HL-60/S4 treated with phorbol 12-myristate 13-acetate at 8.2 ng/mL for 4 days and 3 days (cell line): ENCODE results near the gene ANKH.

Experiments
- in situ Hi-C: fragments of 300-500 bp; cut with MboI; formaldehyde crosslinking; loops from 2 replicates; pipeline ENCODE4 v1.15.0; 2022; ENCODE audit warnings: low sequenced_read_pairs

ANKH gene

DNA sequence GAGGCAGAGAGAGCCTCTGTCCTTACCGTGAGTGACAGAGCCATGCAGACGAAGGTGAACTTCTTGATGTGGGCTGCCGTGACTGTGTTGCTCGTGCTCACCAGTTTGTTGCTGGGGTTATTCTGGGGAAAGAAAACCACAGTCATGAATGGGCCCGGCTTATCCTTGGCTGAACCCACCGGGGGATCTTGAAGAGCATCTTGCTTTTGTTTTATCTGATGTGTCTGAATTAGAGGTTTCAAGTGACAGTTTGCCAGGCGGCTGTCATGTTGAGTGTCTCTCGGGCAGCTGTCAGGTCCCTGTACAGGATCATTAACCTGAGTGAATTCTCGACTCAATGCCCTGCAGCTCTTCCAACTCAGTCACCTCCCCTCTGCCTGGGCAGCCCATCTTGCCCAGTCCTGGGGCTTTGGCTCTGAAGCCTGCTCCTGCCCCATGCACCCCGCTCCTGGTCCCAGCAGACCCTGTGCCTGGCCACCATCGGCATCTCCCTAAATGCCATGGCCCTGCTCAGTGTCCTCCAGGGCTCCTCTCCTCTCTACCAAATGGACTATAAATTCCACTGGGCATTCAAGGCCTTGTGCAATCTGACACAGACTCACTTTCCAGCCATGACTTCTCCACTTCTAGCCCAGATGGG, 129.7 kb downstream of the ANKH start:
- in situ Hi-C loops, result loop anchor here (25.0 kb wide), 1 partner anchor 270 kb away; no protein-coding TSS in a partner anchor

DNA sequence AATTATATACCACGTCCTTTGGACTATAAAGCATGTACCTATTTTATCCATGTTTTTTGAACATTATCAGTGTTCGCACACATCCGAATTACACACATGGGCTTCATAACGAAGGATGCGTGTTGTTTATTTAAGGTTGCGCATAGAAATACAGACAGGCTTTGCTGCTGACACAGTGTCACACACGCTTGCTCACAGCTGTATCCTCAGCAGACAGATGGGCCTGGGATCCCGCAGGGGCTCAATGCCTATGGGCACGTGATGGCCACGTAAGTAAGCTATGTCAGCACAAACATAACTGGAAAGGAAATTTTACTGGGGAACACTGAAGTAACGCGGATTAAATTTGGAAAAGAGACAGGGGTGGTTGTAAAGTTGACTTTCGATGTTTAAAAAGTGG, 130.4 kb downstream of the ANKH start:
- in situ Hi-C loops, result loop anchor here (25.0 kb wide), 1 partner anchor 271 kb away; no protein-coding TSS in a partner anchor

- in situ Hi-C loops, result loop anchor here (25.0 kb wide), 1 partner anchor 272 kb away; no protein-coding TSS in a partner anchor
Observed at GRCh38 chr5:14739981-14740380, 131.6 kb downstream of the ANKH start.

DNA sequence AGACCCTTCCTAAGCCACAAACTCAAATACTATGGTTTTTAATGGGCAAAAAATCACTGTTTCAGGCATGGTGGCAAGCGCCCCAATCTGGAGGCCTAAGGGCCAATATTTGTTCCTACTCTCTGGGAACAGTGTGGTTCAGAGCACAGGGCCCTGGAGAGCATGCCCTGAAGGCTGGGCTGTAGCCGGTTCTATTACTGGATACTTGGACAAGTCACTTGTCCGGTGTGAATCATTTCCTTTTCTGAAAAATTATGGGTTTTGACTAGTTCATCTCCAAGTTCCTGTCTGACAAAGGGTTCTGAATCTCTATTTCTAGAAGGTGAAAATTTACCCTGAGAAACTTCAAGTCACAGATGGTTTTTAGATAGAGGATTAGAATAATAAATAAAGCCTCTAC, 132.0 kb downstream of the ANKH start:
- in situ Hi-C loops, result loop anchor here (25.0 kb wide), 1 partner anchor 273 kb away; no protein-coding TSS in a partner anchor

GRCh38 chr5:14738050-14738449, 133.5 kb downstream of the ANKH start:
- in situ Hi-C loops, result loop anchor here (25.0 kb wide), 1 partner anchor 274 kb away; no protein-coding TSS in a partner anchor

DNA sequence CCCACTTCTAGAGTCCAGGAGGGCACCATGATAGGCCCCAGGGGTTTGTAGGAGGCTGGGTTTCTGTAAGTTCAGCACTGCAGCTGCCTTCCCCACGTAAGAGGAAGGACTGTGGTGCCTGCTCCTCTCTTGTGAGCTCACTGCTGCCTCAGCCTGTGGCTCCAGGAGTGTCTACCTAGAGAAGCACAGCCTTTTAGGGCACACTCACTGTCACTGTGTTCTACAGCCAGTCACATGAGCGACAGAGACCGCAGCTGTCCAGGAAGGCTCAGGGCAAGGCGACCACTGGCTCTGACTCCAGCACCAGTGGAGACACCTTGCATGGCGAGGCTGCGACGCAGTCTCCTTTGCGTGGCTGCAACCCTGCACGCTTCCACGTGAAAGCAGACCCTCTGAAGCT, 134.3 kb downstream of the ANKH start:
- in situ Hi-C loops, result loop anchor here (25.0 kb wide), 1 partner anchor 275 kb away; no protein-coding TSS in a partner anchor

DNA sequence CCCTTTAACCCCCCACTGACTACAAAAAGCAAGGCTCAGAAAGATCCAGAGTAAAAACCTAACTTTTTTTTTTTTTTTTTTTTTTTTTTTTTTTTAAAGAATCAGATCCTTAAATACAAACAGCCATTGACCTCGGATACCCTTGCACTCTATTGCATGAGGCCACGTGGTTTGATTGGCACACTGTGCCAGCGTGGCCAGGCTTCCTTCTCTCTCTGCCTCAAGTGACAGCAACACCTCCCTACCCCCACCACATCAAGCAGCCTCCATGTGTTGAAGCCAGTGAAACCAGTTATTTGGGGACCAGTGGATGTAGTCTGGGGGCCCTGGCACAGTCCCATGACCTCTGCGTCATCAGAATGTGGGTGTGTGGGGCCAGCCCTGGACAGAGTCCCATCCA, 135.6 kb downstream of the ANKH start:
- in situ Hi-C loops, result loop anchor here (25.0 kb wide), 1 partner anchor 276 kb away; no protein-coding TSS in a partner anchor

DNA sequence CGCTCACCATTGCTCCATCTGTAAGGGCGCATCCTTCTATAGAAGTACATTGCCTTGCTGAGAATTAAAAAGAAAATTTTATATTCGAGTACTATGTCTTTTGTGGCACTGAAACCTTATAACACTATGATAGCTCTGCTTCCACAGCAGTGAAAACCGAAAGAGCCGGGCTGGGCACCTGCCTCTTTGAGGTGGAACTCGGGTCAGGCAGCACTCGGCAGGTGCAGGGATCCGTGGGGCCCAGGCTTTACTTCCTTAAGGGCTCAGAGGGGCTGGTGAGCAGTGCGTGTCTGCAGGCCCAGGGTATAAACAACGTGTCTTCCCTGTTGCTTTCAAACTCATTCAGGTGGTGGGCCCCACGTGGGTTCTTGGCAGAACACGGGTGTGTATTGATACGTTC, 137.2 kb downstream of the ANKH start:
- in situ Hi-C loops, result loop anchor here (25.0 kb wide), 1 partner anchor 278 kb away; no protein-coding TSS in a partner anchor

- in situ Hi-C loops, result loop anchor here (25.0 kb wide), 1 partner anchor 279 kb away; no protein-coding TSS in a partner anchor
Observed at GRCh38 chr5:14733661-14734060, 137.9 kb downstream of the ANKH start.

DNA sequence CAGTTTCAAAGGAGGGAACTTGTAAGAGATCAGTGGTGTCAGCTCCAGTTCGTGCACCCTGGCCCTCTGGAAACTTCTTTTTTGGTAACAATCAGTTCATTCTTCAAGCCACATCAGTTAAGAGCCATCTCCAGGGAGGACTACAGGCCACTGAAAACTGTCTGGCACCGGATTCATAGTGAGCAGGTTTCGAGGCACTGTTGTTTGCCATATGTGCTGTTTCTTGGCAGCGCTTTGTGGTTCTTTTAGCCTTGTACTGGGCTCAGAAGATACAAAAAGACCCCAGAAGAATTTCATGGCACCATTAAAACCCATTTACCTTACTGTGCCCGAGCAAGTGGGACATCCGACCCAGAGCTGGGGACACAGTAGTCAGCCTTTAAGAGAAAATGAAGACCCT, 138.6 kb downstream of the ANKH start:
- in situ Hi-C loops, result loop anchor here (25.0 kb wide), 1 partner anchor 279 kb away; no protein-coding TSS in a partner anchor

GRCh38 chr5:14730881-14731280, 140.7 kb downstream of the ANKH start:
- in situ Hi-C loops, result loop anchor here (25.0 kb wide), 1 partner anchor 281 kb away; no protein-coding TSS in a partner anchor

DNA sequence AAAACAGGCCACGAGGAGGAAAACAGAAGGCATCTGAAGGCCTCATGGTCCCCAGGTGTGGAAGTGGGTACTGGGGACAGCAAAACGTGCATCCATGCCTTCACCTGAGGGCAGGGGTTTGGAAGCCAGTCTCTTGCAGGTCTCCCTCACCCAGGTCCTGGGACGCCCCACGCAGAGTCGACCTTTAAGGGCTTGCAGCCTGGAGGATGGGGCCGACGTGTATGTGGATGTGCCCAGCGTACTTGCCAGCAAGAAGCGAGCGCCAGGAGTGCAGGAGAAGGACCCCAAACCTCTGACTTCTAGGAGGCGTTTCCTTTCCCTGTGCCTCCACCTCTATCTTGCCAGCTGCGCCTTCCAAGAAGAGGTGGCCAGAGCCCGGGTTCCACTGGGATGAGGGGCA, 141.1 kb downstream of the ANKH start:
- in situ Hi-C loops, result loop anchor here (25.0 kb wide), 1 partner anchor 282 kb away; no protein-coding TSS in a partner anchor

DNA sequence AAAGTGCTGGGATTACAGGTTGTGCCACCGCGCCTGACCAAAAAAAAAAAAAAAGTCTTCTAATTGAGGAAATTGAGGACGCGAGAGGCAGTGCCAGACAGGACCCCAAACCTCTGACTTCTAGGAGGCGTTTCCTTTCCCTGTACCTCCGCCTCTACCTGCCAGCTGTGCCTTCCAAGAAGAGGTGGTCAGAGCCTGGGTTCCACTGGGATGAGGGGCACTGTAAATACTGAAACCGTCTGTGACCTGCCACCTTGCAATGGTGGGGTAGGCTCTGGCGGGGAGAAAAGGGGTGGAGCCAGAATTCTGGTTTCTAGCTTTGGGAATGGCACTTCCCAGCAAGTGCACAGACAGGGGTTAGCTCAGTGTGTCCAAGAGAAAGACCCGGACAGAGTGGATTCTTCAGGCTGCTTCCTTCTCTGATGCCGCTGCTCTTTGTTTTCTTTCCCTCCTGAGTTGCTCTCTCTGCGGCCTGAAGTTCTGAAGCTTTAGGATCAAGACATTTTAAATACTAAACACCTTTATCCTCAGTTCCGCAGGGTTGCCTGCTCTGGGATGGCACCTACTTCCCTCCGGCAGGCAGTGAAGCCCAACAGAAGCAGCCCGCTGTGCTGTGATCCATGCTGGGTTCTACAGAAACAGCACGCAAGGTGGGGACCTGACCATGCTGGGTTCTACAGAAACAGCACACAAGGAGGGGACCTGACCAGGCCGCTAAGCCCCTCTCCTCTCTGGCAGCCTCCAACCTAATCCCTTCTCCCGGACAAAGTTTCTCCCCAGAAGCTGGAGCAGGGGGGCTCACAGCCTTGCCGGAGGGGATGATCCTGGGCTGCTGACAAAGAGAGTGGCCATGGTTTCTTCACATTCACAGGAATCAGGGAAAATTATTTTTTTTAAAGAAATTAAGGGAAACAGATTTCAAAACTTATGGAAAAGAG, 141.9 kb downstream of the ANKH start:
- in situ Hi-C loops, result loop anchor here (25.0 kb wide), 1 partner anchor 283 kb away; no protein-coding TSS in a partner anchor

DNA sequence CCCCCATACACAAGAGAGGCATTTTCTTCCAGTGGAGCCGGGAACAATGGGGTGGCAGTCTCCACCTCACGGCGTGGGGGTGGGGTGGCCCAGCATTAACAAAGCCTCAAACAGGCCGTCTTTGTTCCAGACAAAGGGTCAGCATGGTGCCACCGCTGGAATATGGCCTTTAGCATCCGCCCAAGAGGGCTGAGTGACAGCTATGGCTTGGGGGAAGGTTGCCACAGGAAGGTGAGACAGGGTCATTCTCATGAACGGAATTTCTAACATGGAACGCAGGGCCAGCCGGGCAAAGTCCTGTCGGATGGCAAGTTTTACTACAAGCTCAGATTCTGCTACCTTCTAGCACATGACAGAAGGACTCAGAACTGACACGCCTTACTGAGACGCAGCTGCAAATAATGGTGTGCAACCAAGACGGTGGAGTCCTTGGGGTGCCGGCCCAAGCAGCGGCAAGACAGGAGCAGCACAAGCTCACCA, 143.1 kb downstream of the ANKH start:
- in situ Hi-C loops, result loop anchor here (25.0 kb wide), 1 partner anchor 284 kb away; no protein-coding TSS in a partner anchor

DNA sequence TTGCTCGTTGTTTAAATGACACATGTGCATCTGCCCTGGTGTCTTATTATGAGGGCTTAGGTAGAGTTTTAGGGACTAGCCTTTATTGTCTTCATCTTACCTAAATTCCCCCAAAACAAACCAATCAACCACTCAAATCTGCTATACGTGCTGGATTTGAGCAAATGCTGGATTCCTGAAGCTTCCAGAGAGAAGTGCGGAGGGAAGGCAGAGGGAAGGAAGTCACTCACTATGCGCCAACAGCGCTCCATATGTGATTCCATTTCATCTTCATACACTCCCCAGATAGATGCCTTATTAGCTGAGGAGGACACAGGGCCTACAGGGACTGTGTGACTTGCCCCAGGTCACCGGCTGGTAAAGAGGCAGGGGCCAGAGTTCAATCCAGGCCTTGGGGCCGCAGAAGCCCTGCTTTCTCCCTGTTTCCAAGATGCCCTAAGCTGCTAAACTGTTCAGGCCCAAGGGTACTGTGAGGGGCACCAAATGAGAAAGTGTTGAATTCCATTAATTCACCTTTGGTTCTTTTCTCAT, 143.6 kb downstream of the ANKH start:
- in situ Hi-C loops, result loop anchor here (25.0 kb wide), 1 partner anchor 284 kb away; no protein-coding TSS in a partner anchor

GRCh38 chr5:14727428-14727865, 144.1 kb downstream of the ANKH start:
- in situ Hi-C loops, result loop anchor here (25.0 kb wide), 1 partner anchor 285 kb away; no protein-coding TSS in a partner anchor

GRCh38 chr5:14726066-14726838, 145.3 kb downstream of the ANKH start:
- in situ Hi-C loops, result loop anchor here (25.0 kb wide), 1 partner anchor 286 kb away; no protein-coding TSS in a partner anchor

DNA sequence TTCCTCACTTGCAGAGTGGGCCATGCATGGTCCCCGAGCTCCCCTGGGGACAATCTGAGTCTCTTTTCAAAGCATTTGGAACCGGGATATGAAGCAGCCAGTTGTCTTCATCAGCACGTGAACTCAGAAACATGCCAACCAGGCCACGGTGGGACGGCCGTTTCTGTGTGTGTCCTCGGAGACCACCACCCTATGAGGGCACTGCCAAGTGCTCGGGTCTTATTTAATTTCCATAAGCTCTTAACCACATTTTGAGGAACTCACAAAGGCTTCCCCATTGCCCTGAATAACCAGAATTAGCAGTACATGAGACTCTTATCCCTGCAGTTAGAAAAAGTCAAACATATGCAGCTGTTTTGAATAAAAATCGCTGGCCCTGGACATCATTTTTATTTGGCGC, 146.9 kb downstream of the ANKH start:
- in situ Hi-C loops, result loop anchor here (25.0 kb wide), 1 partner anchor 288 kb away; no protein-coding TSS in a partner anchor

- in situ Hi-C loops, result no loop called here
Observed at GRCh38 chr5:14723701-14724132, 147.9 kb downstream of the ANKH start.
